Measurements from ENCODE around the gene DAO.

DAO gene

DNA sequence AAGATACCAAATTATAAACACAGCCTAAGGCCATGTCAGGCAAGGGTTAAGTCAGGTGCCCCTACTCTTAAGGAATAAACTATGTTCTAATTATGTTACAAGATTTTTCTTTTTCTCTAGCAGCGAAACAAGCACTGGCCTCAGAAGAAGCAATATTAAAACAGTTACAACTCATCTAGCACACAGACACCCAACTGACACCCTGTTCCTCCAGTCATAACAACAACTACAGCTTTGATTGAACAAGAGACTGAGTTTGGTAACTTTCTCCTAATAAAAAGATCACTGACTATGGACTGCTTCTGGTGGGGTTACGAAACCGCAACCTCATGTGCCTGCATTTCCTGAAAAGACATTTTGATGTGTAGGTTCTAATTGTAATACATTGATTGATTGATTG is 3.3 kb upstream of the DAO start:
- DNase-seq: no peak

DNA sequence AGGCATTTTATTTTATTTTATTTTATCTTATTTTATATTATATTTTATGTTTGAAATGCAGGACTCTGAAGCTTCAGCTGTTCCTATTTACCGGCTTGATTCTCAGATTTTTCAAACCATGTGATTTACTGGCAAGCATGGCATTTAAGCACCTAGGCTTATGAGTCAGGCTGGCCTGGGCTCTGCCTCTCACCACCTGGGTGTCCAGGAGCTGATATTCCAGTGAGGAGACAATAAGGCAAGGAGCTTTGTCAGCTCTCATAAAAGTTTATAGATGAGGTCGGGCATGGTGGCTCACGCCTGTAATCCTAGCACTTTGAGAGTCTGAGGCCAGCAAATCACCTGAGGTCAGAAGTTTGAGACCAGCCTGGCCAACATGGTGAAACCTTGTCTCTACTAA is 2.1 kb downstream of the DAO start:
- DNase-seq: no peak

DNA sequence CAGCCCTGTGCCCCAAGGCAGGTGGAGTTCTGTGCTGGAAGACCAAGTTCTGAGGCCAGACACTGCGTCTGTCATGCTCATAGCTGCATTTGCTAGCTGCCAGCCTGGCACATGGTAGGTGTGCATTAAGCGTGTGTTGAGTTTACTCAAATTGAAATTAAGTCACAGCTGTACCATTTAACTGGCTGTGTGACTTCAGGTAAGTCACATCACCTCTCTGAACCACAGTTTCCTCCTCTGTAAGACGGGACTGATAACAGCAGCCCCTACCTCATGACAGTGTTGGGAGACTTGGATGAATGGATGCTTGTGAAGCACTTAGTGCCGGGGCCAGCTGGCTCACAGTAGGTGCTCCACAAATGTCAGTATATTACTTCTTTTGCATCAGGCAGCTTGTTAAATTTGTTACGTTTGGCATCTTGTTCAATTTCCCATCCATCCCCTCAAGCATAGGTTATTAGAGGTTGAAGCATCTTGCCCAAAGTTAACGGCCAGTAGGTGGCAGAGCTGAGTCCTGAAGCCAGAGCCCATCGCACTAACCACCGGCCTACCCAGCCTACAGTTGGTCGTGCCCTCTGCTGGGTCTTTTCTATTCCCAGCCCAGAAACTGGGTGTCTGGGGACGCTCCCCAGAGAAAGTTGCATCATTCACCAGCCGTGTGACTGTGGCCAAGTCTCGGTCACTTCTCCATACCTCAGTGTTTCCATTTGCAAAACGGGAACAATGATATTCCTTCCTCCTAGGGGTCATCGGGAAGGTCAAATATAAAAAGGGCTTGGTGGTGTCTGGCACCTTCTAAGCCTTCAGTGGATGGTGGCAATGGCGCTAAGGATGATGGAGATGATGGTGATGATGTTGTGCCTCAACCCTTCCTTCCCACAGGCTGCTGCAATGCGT is 4.5 kb downstream of the DAO start:
- no peak for DNase-seq

DNA sequence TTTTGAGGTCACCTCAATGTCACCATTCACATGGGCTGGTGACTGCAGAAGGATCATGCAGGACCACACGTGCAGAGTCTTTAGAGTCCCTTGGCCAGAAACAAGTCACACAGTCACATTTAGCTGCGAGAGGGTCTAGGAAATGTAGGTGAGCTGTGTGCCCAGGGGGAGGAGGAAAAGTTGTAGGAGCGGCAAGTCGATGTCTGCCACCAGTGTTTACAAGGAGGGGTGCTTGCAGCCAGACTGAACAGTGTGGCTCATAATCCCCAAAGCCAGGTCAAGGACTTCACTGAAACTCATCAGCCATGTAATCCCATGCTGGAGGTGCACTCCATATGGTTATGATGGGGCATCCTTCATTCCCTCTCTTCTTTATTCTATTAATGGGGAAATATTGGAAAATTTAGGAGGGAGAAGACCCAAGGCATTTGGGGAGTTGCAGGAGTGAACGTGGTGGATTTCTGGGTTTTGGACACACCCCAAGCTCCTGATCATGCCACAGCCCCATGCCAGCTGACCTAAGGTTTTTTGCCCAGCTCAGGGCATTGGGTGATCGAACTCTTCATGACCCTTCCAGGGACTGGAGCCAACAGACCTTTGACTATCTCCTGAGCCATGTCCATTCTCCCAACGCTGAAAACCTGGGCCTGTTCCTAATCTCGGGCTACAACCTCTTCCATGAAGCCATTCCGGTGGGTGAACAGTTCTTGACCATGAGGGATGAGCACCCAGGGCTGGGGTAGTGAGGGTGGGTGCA is 7.2 kb downstream of the DAO start:
- DNase-seq: no peak

DNA sequence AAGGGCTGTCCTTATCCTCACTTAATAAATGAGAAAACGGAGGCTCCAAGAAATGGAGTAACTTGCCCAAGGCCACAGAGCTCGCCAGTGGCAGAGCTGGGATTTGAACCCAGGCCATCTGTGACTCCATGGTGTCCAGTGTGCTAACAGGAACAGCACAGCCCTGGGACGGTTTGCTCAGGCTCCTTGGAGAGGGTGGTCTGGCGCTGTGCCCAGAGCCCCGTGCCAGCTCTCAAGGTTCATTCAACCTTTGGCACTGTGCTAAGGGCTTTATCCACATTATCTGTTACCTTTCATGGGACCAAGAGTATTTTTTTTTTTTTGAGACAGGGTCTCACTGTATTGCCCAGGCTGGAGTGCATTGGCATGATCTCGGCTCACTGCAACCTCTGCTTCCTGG is 8.1 kb downstream of the DAO start:
- DNase-seq: no peak

DNA sequence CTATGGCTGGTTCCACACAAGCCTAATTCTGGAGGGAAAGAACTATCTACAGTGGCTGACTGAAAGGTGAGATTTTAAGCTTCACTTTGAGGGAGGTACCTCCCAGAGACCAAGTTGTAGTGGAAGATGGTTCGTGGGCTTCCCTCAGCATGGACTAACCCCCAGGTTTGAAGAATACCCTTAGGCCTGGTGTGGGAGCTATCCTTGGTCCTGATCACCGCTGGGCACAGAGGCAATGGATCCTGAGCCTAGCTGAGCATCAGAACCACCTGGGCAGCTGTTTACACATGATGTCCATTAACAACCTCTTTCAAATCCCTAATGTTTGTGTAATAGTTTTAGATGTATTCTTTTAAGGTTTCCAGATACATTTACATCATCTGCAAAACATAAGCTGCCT is 10.3 kb downstream of the DAO start:
- no peak for DNase-seq

DNA sequence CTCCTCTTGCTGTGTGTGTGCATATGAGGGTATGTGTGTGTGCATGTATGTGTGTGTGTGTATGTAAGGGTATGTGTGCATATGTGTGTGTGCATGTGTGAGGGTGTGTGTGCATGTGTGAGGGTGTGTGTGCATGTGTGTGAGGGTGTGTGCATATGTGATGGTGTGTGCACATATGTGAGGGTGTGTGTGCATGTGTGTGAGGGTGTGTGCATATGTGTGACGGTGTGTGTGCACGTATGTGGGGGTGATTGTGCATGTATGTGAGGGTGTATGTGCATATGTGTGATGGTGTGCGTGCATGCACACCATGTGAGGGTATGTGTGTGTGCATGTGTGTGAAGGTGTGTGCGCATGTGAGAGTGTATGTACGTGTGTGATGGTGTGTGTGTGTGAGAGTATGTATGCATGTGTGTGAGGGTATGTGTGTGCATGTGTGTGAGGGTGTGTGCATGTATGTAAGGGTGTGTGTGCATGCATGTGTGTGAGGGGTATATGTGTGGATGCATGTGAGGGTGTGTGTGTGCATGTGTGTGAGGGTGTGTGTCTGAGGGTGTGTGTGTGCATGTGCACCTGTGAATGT is 15.4 kb downstream of the DAO start:
- DNase-seq: no peak

DNA sequence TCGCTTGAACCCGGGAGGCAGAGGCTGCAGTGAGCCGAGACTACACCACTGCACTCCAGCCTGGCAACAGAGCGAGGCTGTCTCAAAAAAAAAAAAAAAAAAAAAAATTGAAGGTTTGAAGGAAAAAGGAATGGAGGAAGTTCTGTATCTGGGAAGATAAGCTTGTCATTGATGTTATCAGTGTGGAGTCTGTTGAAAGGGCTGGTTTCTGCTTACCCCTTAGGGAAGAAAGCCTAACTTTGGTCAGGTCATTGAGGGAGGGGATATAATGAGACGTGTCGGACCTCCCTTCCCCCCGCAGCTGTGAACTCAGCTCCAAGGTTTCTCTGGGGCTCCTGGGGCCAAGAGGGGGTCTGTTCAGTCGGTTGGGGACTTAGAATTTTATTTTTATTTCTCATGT is 16.4 kb downstream of the DAO start:
- no peak for DNase-seq

DNA sequence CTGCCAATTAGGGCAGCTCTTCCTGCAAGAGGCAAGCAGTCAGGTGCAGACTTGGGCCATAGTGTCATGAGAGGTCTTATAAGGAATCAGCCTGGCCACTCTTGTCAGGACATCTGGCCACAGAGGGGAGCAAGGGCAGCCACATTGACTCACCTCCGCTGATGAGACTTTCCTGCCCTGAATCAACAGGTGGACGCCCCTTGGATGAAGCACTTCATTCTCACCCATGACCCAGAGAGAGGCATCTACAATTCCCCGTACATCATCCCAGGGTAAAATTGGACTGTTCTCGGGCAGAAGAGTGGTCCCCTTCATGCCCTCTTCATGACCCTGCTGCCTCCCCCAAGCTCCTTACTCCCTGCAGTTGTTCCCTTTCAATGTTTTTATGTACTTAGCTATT is 16.9 kb downstream of the DAO start:
- no peak for DNase-seq

DNA sequence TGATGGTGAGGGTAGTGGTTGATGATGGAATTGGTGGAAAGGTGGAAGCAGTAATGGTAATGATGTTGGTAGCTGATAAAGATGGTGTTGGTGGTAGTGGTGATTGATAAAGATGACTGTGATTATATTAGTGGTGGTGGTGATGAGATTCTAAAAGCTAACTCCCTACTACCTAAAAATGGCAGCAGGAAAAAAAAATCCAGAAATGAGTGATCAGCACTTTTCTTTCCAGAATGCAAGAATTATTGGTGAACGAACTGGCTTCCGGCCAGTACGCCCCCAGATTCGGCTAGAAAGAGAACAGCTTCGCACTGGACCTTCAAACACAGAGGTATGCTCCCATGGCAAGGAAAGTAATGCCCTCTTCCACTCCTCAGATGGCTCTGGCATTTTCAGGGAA is 19.3 kb downstream of the DAO start:
- no peak for DNase-seq

DNA sequence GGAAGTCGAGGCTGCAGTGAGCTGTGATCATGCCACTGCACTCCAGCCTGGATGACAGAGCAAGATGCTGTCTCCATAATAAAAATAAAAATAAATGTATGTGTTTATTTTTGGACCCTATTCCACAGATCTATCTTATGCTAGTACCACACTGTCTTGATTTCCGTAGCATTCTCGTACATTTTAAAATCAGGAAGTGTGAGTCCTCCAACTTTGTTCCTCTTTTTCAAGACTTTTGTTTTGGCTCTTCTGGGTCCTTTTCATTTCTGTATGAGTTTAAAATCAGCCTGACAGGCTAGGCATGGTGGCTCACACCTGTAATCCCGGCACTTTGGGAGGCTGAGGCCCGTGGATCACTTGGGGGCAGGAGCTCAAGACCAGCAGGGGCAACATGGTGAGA is 25.8 kb downstream of the DAO start:
- DNase-seq: no peak

DNA sequence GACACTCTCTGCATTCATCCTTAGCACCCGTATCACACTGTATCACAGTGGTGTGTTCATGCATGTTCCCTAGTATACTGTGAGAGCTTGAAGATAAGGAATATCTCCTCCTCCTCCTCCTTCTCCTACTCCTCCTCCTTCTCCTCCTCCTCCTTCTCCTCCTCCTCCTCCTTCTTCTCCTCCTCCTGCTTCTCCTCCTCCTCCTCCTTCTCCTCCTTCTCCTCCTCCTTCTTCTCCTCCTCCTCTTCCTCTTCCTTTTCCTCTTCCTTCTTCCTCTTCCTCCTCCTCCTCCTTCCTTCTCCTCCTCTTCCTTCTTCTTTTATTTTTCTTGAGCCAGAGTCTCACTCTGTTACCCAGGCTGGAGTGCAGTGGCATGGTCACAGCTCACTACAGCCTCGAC is 27.1 kb downstream of the DAO start:
- no peak for DNase-seq

DNA sequence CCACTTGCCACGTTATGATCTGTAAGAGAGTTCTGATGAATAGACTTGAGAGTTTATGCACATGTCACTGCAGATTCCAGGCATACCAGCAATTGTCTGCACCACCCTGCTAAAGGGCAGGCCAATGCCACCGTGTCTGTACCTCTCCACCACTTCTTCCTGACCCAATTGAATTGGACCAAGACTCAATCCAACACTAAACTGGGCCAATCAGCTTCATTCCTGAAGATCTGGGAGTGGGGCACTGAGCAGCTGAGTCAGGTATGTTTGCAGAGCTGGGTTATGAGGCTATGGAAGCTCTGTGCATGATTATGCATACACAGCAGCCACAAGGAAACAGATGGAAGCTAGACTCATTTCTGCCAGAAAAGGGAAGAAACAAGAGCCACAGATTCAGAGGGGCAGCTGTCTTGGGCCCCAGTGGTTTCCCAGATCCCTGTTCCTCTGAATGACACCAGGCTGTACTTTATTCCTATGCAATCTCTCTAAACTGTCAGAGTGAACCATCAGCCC is 28.0 kb downstream of the DAO start:
- no peak for DNase-seq

DNA sequence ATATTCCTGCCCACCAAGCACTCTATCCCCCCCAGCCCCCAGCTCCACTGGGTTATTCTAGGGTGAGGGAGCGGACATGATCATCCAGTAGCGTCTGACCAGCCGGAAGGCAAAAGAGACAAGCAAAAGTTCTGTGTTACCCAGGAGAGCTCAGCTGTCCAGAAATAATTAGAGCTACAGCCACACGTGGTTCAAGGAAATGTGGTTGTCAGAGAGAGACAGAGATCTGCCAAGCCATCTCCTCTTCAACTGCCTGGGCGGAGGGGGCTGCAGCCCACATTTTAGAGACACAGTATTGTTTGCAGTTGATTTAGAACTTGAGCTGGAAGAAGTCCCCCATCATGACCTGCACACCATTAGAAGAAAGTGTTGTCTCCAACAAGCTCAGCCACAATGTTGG is 30.4 kb downstream of the DAO start:
- DNase-seq: no peak

DNA sequence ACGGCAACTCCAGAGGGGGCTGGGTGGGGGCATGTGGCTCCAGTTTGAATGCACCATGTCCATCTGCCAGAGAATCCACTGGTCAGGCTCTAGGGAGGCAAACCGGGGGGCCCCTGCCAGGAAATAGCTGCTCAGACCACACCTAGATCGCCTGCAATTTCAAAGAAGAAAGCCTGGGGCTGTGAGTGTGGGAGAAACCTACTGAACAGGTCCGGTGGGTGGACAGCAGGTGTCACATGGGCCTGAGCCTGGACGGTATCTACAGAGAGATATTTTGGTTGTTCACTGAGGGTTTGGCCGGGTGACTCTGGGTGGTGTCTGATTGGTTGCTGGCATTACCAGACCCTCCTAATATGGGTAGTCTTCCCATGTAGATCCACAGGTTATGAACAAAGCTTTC is 32.0 kb downstream of the DAO start:
- no peak for DNase-seq

DNA sequence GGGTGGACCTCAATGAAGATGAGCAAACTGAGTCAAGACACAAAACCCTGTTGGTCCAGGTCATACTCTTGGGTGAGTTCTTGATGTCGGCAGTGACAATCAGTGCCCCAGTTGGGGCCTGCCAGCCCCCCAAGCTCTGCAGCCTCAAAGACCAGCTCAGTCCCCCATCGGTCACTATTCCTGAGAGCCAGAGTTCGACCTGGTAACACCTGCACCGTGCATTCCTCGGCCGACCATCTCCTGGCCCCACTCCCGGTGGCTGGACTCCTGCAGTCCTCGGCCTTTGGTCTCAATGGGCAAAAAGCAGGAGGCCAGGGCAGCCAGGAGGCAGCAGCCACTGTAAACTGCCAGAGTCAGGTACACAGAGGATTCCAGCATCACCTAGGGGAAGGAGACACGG is 32.5 kb downstream of the DAO start:
- no peak for DNase-seq

DNA sequence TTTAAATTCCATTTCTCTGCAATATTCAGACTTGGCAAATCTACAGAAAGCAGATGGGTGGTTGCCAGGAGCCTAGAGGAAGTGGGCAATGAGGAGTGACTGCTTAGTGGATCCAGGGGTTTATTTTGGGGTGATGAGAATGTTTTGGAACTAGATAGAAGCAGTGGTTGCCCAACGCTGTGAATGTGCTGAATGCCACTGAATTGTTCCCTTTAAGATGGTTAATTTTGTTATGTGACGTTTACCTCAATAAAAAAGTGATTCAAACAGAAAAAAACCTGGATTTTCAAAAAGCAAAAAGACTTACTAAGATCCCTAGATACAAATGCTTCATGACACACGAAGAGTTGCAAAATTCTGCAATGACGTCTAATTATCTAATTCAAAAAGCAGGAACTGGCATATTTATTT is 34.2 kb downstream of the DAO start:
- no peak for DNase-seq

DNA sequence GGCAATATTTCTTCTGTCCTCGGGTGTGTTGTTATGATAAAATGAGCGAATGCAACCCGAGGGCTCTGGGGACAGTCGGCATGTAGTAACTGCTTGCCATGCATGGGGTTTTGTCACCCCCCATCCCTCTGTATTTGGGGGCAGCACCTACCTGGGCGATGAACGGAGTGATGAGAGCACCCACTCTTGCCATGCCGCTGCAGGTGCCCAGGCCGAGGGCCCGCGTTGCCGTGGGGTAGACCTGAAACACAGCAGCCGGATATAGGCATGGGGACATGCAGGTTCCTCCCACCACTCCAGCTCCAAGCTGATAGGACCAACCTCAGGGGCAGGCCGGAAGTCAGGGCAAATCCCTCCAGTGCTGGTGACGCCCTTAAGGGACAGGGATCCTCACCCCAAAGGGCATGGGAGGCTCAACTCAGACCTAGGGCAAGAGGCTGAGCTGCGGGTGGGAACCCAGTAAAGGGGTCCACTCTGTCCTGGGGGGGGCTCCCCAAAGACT is 35.8 kb downstream of the DAO start:
- no peak for DNase-seq

DNA sequence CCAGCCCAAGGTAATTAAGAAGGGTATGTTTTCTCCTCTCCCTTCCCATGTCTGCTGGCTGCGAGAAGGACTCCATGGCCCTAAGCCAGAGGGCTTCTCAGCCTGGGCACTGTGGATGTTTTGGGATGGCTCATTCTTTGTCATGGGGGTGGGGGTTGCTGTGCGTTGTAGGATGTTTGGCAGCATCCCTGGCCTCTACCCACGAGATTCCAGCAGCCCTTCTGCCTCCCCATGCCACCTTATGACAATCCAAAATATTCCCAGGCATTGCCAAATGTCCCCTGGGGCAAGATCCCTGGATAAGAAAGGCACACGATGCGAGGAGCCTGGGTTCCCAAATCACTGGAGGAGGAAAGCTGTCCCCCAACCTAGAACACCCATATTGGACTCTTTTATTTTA is 36.4 kb downstream of the DAO start:
- DNase-seq: no peak

DNA sequence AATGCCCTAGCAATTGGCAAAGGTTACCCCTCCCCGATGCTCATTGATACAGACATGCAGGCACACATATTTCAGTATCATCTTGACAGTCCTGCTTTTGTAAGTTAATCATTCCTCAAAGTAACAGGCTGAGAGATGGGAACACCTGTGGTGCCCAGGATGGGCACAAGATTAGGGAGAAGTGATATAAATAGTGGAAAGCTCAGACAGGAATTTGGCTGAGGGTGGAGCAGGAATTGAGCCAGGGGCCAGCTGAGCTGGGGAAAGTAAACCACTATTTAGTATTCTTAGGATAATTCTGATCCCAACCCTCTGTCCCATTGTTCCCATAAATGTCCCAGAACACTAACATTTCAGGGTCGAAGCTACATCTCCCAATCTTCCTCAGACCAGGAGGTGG is 38.3 kb downstream of the DAO start:
- DNase-seq: no peak

DNA sequence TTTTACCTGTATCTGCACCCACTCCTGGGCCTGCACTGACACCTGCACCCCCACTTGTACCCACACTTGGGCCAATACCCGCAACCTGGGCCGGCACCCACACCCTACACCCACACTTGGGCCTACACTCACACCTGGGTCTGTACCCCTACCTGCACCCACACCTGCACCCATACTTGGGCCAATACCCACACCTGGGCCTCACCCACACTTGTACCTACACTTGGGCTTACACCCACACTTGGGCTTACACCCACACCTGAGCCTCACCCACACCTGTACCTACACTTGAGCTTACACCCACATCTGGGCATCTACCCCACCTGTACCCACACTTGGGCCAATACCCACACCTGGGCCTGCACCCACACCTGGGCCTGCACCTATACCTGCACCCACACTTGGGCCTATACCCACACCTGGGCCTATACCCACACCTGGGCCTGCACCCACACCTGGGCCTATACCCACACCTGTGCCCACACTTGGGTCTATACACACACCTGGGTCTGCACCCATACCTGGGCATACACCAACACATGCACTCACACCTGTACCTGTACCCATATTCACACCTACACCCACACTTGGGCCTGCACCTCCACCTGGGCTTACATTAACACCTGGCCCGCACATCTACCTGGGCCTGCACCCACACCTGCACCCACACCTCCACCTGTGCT is 39.2 kb downstream of the DAO start:
- no peak for DNase-seq

DNA sequence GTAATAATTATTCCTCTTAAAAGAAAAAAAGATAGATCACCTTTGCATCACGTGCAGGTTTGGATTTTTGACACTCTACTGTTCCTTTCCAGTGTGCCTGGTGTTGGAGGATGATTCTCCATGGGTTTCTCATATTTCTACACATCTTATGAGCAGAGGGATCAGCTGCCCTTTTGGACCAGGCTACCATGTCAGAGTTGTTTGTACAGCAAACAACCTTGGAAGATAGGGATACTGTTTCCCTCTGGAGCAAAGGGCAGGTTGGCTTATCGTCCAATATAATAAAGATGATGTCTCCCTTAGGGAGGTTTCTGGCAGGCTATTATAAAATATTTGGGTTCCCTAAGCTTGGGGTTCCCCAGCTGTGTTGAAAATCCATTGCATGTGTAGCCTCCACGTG is 42.1 kb downstream of the DAO start:
- DNase-seq: no peak

DNA sequence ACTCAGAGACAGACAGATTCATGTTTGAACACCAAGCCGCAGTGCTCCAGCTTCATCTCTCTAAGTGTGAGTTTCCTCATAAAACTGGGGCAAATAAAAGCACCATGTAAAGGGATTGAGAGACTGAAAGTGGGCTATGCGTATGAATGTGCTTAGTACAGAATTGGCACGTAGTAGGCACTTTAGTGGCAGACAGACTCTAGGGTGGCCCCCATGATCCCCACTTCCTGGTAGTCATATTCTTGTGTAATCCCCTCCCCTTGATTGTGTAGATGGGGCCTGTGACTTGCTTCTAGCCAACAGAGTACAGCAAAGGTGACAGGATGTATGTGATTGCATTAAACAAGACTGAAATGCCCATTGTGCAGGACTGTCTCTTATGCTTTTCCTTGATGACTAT is 43.0 kb downstream of the DAO start:
- DNase-seq: no peak
